ENCODE data around the gene LYPD5.
"Not testable (repeated sequence)": the region's sequence is repeated elsewhere in the genome, so short reads cannot be mapped to it uniquely, and the experiment has no call there.

Gene LYPD5

GRCh38 chr19:43776286-43776685 lies 26.0 kb downstream of the LYPD5 start:
- FAIRE-seq = no peak

DNA sequence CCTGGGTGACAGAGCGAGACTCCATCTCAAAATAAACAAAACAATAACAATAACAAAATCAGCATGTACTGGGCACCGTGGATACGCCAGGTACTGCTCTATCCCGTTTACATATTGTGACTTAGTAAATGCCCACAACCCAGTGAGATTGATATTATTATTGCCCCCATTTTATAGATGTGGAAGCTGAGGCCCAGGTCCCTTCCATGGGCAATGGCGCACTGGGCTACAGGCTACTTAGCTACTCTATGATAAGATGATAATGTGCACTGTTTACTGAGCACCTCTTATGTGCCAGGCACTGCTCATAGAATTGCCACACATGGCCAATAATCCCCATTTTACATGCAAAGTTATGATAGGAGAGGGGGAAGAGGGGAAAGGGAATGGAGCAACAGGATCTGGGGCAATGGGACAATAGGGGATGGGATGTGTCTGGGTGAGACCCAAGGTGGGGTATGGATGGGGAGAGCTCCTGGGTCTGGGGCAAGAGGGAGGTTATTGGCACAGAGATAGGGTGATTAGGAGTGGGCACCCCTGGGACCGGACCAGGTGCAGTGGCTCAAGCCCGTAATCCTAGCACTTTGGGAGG lies 26.9 kb downstream of the LYPD5 start:
- FAIRE-seq = no peak

DNA sequence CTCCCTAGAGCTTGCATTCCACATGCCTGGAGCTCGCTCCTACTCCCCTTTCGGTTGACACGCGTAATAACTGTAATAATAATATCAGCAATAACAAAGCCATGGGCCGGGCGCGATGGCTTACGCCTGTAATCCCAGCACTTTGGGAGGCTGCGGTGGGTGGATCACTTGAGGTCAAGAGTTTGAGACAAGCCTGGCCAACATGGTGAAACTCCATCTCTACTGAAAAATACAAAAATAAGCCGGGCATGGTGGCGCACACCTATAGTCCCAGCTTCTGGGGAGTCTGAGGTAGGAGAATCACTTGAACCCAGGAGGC lies 27.3 kb downstream of the LYPD5 start:
- not testable (repeated sequence) for FAIRE-seq

GRCh38 chr19:43774103-43774939 lies 27.9 kb downstream of the LYPD5 start:
- no peak for FAIRE-seq

- FAIRE-seq = no peak
Measured at GRCh38 chr19:43773725-43774102, 28.5 kb downstream of the LYPD5 start.

GRCh38 chr19:43769256-43769655 lies 33.0 kb downstream of the LYPD5 start:
- no peak for FAIRE-seq

DNA sequence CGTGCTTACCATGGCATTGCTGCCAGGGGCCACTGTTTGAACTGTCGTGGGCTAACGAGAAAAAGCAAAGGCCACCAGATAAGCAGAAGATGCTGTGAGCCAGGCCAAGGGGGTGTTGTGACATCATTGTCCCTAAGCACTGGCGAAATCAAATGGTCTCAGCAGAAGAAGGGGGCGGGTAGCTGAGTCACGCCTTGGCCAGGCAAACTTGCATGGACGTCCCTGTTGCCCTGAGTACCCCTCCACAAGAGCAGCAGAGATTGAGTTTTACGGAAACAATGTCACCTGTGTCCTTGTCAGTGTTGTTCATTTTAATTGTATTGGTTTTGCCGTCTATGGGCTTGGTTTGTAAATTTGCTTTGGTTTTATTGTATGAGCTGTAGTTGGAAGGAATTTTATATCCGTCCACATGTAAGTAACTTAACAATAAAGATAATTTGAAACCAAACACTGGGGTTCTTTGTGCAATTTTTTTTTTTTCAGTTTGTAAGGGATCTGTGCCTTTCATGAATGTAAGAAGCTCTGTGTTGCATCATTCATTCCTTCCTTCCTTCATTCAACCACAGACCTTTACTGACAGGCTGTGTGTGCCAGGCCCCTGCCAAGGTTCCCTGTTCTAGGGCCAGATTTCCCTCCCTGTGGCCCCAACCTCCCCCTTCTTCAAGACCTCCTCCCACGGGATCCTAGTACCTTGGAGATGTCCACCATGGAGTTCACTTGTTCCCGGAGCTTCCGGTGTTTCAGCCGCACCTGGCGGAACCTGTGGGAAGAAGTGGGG lies 33.8 kb downstream of the LYPD5 start:
- FAIRE-seq = no peak

GRCh38 chr19:43767818-43768217 lies 34.4 kb downstream of the LYPD5 start:
- no peak for FAIRE-seq

- no peak for FAIRE-seq
Measured at GRCh38 chr19:43767316-43767715, 34.9 kb downstream of the LYPD5 start.

DNA sequence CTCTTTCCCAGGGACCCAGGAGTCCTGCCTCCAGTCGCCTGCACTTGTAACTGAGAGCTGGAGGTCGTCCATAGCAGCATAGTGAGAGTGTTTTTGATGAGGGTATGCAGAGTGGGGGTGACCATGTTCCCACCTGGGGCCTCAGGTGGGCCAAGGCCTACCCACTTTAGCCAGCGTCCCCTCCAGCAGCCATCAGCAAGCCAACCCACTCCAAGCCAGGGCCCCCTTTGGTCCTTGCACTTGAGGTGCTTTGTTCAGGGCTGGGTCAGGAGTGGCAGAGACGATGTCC lies 35.5 kb downstream of the LYPD5 start:
- no peak for FAIRE-seq

GRCh38 chr19:43765109-43765876 lies 37.0 kb downstream of the LYPD5 start:
- FAIRE-seq = no peak

DNA sequence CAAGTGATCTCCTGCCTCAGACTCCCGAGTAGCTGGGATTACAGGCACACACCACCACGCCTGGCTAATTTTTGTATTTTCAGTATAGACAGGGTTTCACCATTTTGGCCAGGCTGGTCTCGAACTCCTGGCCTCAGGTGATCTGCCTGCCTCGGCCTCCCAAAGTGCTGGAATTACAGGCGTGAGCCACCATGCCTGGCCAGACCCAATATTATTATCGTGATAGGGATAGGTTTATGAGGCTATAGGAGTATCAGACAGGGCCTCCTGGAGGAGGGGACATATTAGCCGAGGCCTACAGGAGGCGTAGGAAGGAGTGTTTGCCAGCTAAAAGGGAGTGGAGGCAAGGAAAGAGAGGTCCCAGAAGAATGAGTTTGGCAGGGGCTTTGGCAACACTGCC lies 37.6 kb downstream of the LYPD5 start:
- FAIRE-seq = not testable (repeated sequence)

DNA sequence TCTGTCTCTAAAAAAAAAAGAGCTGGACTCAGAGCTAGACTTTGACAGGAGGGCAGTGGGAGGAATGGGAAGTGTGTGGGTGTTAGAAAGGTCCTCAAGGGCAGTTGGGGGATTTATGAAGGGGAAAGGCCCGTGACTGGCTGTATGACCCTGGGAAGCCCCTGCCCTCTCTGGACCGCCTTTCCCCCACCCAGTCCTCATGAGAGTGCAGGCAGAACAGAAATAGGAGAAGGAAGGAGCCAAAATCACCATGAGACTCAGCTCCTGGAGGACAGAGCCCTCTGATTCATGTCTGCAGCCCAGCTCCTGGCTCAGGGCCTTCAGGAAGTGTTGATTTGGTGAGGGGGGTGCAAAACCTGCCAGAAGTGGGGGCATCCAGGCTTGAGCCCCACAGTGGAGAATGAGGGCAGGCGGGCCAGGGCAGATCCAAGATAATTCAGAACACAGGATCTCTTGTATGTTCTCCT lies 38.7 kb downstream of the LYPD5 start:
- no peak for FAIRE-seq

GRCh38 chr19:43762814-43763213 lies 39.4 kb downstream of the LYPD5 start:
- FAIRE-seq = no peak

DNA sequence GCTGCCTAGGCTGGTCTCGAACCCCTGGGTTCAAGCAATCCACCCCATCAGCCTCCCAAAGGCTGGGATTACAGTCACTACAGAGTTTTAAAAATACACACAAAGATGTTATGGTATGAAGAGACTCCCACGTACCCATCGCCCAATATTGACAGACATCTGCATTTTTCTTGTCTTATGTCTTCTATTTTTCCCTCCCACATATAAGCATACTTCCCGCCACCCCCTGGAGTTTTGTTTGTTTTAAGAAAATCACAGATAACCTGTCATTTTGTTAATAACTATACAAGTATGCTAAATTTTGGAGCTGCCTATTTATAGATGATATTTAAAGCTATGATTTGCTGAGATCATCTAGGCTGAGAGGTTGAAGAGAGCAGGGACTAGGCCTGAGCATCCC lies 41.3 kb downstream of the LYPD5 start:
- FAIRE-seq = no peak

GRCh38 chr19:43759515-43759914 lies 42.7 kb downstream of the LYPD5 start:
- FAIRE-seq = no peak

GRCh38 chr19:43755256-43755801 lies 46.9 kb downstream of the LYPD5 start:
- no peak for FAIRE-seq

- no peak for FAIRE-seq
Measured at GRCh38 chr19:43754503-43755255, 47.6 kb downstream of the LYPD5 start, which contains the start of gene SMG9. Gene SMG9, minus strand, starts transcription at chr19:43754962. Its CDS starts 4,221 bp downstream, at chr19:43750741.

DNA sequence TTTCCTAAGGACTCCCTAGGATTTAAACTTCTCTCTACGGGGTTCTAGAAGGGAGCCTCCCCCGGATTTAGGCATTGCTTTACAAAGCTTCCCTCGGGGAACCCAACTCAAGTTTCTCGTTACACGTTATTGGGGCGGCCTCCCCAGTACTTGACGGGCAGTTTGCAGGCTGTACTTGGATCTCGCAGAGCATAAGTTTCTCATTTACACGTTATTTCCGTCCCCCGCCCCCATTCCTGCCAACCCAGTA lies 48.1 kb downstream of the LYPD5 start:
- FAIRE-seq = no peak

DNA sequence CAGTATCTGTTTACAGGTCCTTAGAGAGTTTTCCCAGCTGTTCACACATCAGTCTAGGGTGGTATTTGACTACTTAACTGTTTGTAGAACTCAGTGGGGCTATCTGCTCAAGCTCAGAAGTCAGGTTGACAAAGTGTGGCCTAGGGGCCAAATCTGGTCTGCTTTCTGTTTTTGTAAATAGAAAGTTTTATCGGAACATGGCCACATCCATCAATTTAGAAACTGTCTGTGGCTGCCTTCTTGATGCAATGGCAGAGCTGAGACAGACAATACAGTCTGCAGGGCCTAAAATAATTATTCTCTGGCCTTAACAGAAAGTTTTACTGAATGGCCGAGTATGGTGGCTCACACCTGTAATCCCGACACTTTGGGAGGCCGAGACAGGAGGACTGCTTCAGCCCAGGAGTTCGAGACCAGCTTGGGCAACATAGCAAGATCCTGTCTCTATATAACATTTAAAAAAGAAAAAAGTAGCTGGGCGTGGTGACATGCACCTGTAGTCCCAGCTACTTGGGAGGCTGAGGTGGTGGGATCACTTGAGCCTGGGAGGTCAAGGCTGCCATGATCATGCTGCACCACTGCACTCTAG lies 49.9 kb downstream of the LYPD5 start:
- no peak for FAIRE-seq

- FAIRE-seq = no peak
Measured at GRCh38 chr19:43751466-43752220, 50.6 kb downstream of the LYPD5 start.

All from islet of Langerhans (tissue), 1 donor.